Hypothalamus (tissue), 51 donors: Measurements from ENCODE around the gene FYN.

Experiments
- DNase-seq, 51 donors: peaks; one replicate each; lab custom pipeline; 2025; lab: John Stamatoyannopoulos, UW

FYN gene

GRCh38 chr6:111776236-111777221 is 96.7 kb downstream of the FYN start:
- no peak for DNase-seq

- DNase-seq: no peak
Measured at GRCh38 chr6:111775145-111775922, 97.9 kb downstream of the FYN start.

GRCh38 chr6:111774346-111774703 is 98.9 kb downstream of the FYN start:
- peak in 1 of 51 donors; percentile 14 for DNase-seq

- DNase-seq: peak in 1 of 51 donors; percentile 29
Measured at GRCh38 chr6:111773501-111774345, 99.5 kb downstream of the FYN start.

GRCh38 chr6:111772381-111772780 is 100.9 kb downstream of the FYN start:
- DNase-seq: no peak

- DNase-seq: no peak
Measured at GRCh38 chr6:111771629-111772028, 101.6 kb downstream of the FYN start.

- no peak for DNase-seq
Measured at GRCh38 chr6:111771094-111771432, 102.2 kb downstream of the FYN start.

GRCh38 chr6:111770263-111771093 is 102.8 kb downstream of the FYN start:
- DNase-seq: no peak

GRCh38 chr6:111769365-111770152 is 103.7 kb downstream of the FYN start:
- DNase-seq: no peak

- no peak for DNase-seq
Measured at GRCh38 chr6:111768431-111768770, 104.9 kb downstream of the FYN start.

- DNase-seq: no peak
Measured at GRCh38 chr6:111767752-111768430, 105.4 kb downstream of the FYN start.

- DNase-seq: no peak
Measured at GRCh38 chr6:111766201-111766857, 106.9 kb downstream of the FYN start.

GRCh38 chr6:111765763-111766162 is 107.5 kb downstream of the FYN start:
- DNase-seq: no peak

- peak in 5 of 51 donors; percentile 5 to 75 (median 20) for DNase-seq
Measured at GRCh38 chr6:111764238-111765175, 108.7 kb downstream of the FYN start.

- DNase-seq: no peak
Measured at GRCh38 chr6:111763381-111763780, 109.9 kb downstream of the FYN start.

GRCh38 chr6:111761783-111762312 is 111.4 kb downstream of the FYN start:
- DNase-seq: no peak

- no peak for DNase-seq
Measured at GRCh38 chr6:111761212-111761611, 112.0 kb downstream of the FYN start.
